Astrocyte (in vitro differentiated cells and primary cell): ENCODE measurements around the gene PDE6G. TPM values are rescaled to one million over a fixed set of nuclear protein-coding genes. Genes with fewer than 3 reads are reported as not detected.

Experiments
- DNase-seq: peaks from one replicate; pipeline ENCODE4 v3.0.0-alpha.2; 2010; ENCODE audit warnings: low read depth
- FAIRE-seq: peaks from 2 replicates; lab custom pipeline; 2011; peaks lifted over from hg19 to GRCh38; lab: Jason Lieb, UNC
- H2AFZ ChIP-seq: 2 replicates; pipeline ENCODE4 v1.6.0; 2012; ENCODE audit warnings: low read depth, low read length, inconsistent platforms
- H3K27ac ChIP-seq: 2 replicates; pipeline ENCODE4 v1.5.1; 2011; ENCODE audit warnings: low read depth, low read length, inconsistent platforms
- H3K27me3 ChIP-seq: 2 replicates; pipeline ENCODE4 v1.6.0; 2011; ENCODE audit warnings: low read length, inconsistent platforms; ENCODE audit not compliant: insufficient read depth
- H3K36me3 ChIP-seq: 2 replicates; pipeline ENCODE4 v1.5.1; 2011; ENCODE audit warnings: low read length, inconsistent platforms; ENCODE audit not compliant: insufficient read depth
- H3K4me1 ChIP-seq: 2 replicates; pipeline ENCODE4 v1.5.1; 2011; ENCODE audit warnings: low read length, inconsistent platforms; ENCODE audit not compliant: insufficient read depth
- H3K4me2 ChIP-seq: 2 replicates; pipeline ENCODE4 v1.6.0; 2012; ENCODE audit warnings: low read length, inconsistent platforms
- H3K4me3 ChIP-seq: 2 replicates; pipeline ENCODE4 v1.5.1; 2011; ENCODE audit warnings: low read depth, mild to moderate bottlenecking, low read length, inconsistent platforms; ENCODE audit not compliant: insufficient read depth
- H3K79me2 ChIP-seq: 2 replicates; pipeline ENCODE4 v1.6.0; 2012; ENCODE audit warnings: mild to moderate bottlenecking, low read length, inconsistent platforms; ENCODE audit not compliant: insufficient read depth
- H3K9ac ChIP-seq: 2 replicates; pipeline ENCODE4 v1.6.0; 2012; ENCODE audit warnings: mild to moderate bottlenecking, low read length, inconsistent platforms
- H3K9me3 ChIP-seq: 2 replicates; pipeline ENCODE4 v1.5.1; 2012; ENCODE audit warnings: low read depth, mild to moderate bottlenecking, low read length, inconsistent platforms; ENCODE audit not compliant: insufficient read depth
- H4K20me1 ChIP-seq: 2 replicates; pipeline ENCODE4 v1.6.0; 2012; ENCODE audit warnings: low read length, inconsistent platforms; ENCODE audit not compliant: insufficient read depth
- H3K27ac Mint-ChIP-seq: one replicate; pipeline ENCODE4 v1.8.0; 2021; ENCODE audit warnings: mild to moderate bottlenecking, mixed read lengths; ENCODE audit not compliant: unreplicated experiment
- H3K27me3 Mint-ChIP-seq: one replicate; pipeline ENCODE4 v1.8.0; 2021; ENCODE audit warnings: low read depth, mixed read lengths; ENCODE audit not compliant: unreplicated experiment
- H3K36me3 Mint-ChIP-seq: one replicate; pipeline ENCODE4 v1.8.0; 2021; ENCODE audit warnings: low read depth, mixed read lengths; ENCODE audit not compliant: unreplicated experiment
- H3K4me1 Mint-ChIP-seq: one replicate; pipeline ENCODE4 v1.8.0; 2021; ENCODE audit warnings: low read depth, mixed read lengths; ENCODE audit not compliant: unreplicated experiment
- H3K4me3 Mint-ChIP-seq: one replicate; pipeline ENCODE4 v1.8.0; 2021; ENCODE audit warnings: mild to moderate bottlenecking, moderate library complexity, mixed read lengths; ENCODE audit not compliant: unreplicated experiment
- H3K9me3 Mint-ChIP-seq: one replicate; pipeline ENCODE4 v1.8.0; 2021; ENCODE audit warnings: mild to moderate bottlenecking, mixed read lengths; ENCODE audit not compliant: unreplicated experiment
- EZH2 ChIP-seq: IDR thresholded peaks from 2 replicates; pipeline ENCODE4 v1.6.1; 2012; ENCODE audit warnings: mild to moderate bottlenecking, low read length, inconsistent platforms; ENCODE audit not compliant: insufficient read depth
- total RNA-seq: library from RNA; stranded (reverse); gene quantifications from 2 replicates; pipeline ENCODE4 v1.2.1, GENCODE V29; 2021
- TF ChIP-seq, protein P1 (sequence below): IDR thresholded peaks from 2 replicates; pipeline ENCODE4 v1.5.1; 2011; ENCODE audit warnings: low read depth, mild to moderate bottlenecking, inconsistent platforms, low read length, moderate library complexity; ENCODE audit not compliant: insufficient read depth

The PDE6G gene
- total RNA-seq, 1 donor from 2014 or later: not detected

DNA sequence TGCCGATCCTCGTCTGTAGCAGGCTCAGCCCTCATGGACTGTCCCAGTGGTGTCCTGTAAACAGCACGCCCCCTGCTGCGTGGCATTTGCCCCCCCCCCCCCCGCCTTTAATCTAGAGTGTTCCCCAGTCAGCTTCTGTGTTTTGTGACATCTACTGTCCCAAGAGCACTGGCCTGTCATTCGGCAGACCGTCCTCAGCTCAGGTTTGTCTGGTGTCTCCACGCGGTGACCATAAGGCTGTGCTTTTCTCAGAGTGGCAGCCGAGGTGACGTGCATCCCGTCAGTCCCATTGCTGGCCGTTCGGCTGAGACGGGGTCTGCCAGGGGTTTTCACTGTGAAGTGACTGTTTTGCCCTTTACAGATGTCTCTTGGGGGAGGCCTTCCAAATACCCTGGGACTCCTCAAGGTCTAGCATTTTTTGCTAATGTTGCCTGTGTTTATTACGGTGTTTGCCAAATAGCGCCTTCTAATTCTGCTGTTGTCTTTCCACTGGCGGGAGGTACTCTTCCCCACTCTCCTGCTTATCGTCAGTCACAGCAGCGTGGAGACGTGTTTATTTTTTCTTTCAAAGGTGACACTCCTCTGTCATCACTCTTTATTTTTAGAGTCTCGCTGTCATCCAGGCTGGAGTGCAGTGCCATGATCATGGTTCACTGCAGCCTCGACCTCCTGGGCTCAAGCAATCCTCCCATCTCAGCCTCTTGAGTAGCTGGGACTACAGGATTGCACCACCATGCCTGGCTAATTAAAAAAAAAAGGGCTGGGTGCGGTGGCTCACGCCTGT, 41.1 kb upstream of the PDE6G start:
- DNase-seq (no peak), FAIRE-seq (no peak)
- H3K27ac Mint-ChIP-seq: peak overlapping the region; percentile 53
- H3K9me3 ChIP-seq: no peaks in the 10 kb centered on the region
- H3K27me3 Mint-ChIP-seq: no peaks in the 10 kb centered on the region
- H3K27ac ChIP-seq: no peak overlapping the region
- peaks cover 37% of the 10 kb centered on the region for H3K36me3 ChIP-seq
- no peaks in the 10 kb centered on the region for H3K27me3 ChIP-seq
- H3K4me2 ChIP-seq: no peak overlapping the region
- H3K4me3 ChIP-seq: no peak overlapping the region
- H3K9ac ChIP-seq: no peak overlapping the region
- no peak overlapping the region for H3K4me3 Mint-ChIP-seq
- peaks cover 92% of the 10 kb centered on the region for H3K79me2 ChIP-seq
- TF ChIP-seq, protein P1, sequence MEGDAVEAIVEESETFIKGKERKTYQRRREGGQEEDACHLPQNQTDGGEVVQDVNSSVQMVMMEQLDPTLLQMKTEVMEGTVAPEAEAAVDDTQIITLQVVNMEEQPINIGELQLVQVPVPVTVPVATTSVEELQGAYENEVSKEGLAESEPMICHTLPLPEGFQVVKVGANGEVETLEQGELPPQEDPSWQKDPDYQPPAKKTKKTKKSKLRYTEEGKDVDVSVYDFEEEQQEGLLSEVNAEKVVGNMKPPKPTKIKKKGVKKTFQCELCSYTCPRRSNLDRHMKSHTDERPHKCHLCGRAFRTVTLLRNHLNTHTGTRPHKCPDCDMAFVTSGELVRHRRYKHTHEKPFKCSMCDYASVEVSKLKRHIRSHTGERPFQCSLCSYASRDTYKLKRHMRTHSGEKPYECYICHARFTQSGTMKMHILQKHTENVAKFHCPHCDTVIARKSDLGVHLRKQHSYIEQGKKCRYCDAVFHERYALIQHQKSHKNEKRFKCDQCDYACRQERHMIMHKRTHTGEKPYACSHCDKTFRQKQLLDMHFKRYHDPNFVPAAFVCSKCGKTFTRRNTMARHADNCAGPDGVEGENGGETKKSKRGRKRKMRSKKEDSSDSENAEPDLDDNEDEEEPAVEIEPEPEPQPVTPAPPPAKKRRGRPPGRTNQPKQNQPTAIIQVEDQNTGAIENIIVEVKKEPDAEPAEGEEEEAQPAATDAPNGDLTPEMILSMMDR: no peak
- TF ChIP-seq EZH2: no peak
- peaks cover 18% of the 10 kb centered on the region for H3K4me1 ChIP-seq
- peaks cover 13% of the 10 kb centered on the region for H3K36me3 Mint-ChIP-seq
- no peaks in the 10 kb centered on the region for H3K9me3 Mint-ChIP-seq
- H3K4me1 Mint-ChIP-seq: peaks cover 7% of the 10 kb centered on the region
- no peak overlapping the region for H2AFZ ChIP-seq
- H4K20me1 ChIP-seq: peaks cover 83% of the 10 kb centered on the region

DNA sequence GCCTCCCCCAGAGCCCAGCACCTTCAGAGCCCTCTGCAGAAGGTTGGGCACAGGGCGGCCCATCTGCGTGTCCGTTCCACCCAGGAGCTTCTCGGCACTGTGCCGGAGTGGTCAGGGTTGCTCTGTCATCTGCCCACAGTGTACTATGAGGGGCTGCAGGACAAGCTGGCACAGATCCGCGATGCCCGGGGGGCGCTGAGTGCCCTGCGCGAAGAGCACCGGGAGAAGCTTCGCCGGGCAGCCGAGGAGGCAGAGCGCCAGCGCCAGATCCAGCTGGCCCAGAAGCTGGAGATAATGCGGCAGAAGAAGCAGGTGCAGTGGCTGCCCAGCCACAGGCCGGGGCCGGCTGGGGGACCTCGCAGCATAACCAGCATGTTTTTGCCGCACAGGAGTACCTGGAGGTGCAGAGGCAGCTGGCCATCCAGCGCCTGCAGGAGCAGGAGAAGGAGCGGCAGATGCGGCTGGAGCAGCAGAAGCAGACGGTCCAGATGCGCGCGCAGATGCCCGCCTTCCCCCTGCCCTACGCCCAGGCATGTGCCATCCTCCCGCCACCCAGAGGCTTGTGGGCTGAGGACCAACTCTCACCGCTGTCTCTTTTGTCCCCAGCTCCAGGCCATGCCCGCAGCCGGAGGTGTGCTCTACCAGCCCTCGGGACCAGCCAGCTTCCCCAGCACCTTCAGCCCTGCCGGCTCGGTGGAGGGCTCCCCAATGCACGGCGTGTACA, 40.0 kb upstream of the PDE6G start:
- Mint-ChIP-seq H3K36me3 (peaks cover 13% of the 10 kb centered on the region), H3K27ac (no peak overlapping the region), H3K4me1 (peaks cover 3% of the 10 kb centered on the region), H3K4me3 (no peak overlapping the region), H3K9me3 (no peaks in the 10 kb centered on the region), H3K27me3 (no peaks in the 10 kb centered on the region)
- Histone ChIP-seq H3K4me1 (peaks cover 8% of the 10 kb centered on the region), H4K20me1 (peaks cover 83% of the 10 kb centered on the region), H3K4me2 (no peak overlapping the region), H3K36me3 (peaks cover 32% of the 10 kb centered on the region), H3K27ac (no peak overlapping the region), H3K9me3 (no peaks in the 10 kb centered on the region), H3K79me2 (peaks cover 92% of the 10 kb centered on the region), H3K9ac (no peak overlapping the region), H2AFZ (no peak overlapping the region), H3K4me3 (no peak overlapping the region), H3K27me3 (no peaks in the 10 kb centered on the region)
- FAIRE-seq (no peak), DNase-seq (no peak)
- TF ChIP-seq EZH2: no peak
- TF ChIP-seq, protein P1: no peak
